Endometrial microvascular endothelial cells (primary cell): ENCODE measurements around the gene RNF41. TPM values are rescaled to one million over a fixed set of nuclear protein-coding genes. Genes with fewer than 3 reads are reported as not detected.
"Not testable (repeated sequence)": the region's sequence is repeated elsewhere in the genome, so short reads cannot be mapped to it uniquely, and the experiment has no call there.

Source experiments
- in situ Hi-C: cut with HindIII; loops from 2 replicates; pipeline ENCODE4 v1.10.0; 2017; ENCODE audit warnings: low sequenced_read_pairs, low pct_unique_long_range_greater_than_20kb; ENCODE audit errors: inconsistent ontology term
- total RNA-seq: library from RNA; depleted of rRNA; stranded (reverse); fragments of >200 nt; gene quantifications from one replicate; pipeline ENCODE4 v1.2.3, GENCODE V29; 2015; ENCODE audit errors: inconsistent ontology term

The RNF41 gene
- total RNA-seq, 1 donor from 2014 or later, result 57.4 TPM

- in situ Hi-C loops, result no loop called here
These were observed 62.7 kb downstream of the RNF41 start for GRCh38 chr12:56158926-56159461.

- in situ Hi-C loops, result no loop called here
These were observed 63.4 kb downstream of the RNF41 start, which contains the start of gene MYL6 for GRCh38 chr12:56158029-56158925. MYL6 (plus strand) TSS chr12:56158359; CDS start chr12:56158402, 43 bp downstream.

- in situ Hi-C loops, result no loop called here
These were observed 64.3 kb downstream of the RNF41 start for GRCh38 chr12:56157201-56158028.

- in situ Hi-C loops, result not testable (repeated sequence)
These were observed 65.1 kb downstream of the RNF41 start for GRCh38 chr12:56156464-56157200.

GRCh38 chr12:56155256-56155845 is 66.4 kb downstream of the RNF41 start:
- in situ Hi-C loops, result no loop called here

- in situ Hi-C loops, result no loop called here
These were observed 66.9 kb downstream of the RNF41 start for GRCh38 chr12:56154818-56155217.

- in situ Hi-C loops, result no loop called here
These were observed 67.4 kb downstream of the RNF41 start for GRCh38 chr12:56154246-56154771.

- in situ Hi-C loops, result no loop called here
These were observed 68.0 kb downstream of the RNF41 start for GRCh38 chr12:56153678-56154065.

- in situ Hi-C loops, result no loop called here
These were observed 68.7 kb downstream of the RNF41 start for GRCh38 chr12:56152756-56153677.

Other genes with a start within 250 kb of the RNF41 start
- 53.3 TPM for gene RAB5B, start 247.8 kb downstream of the RNF41 start, total RNA-seq
- 22.4 TPM for gene SUOX, start 224.6 kb downstream of the RNF41 start, total RNA-seq
- gene IKZF4, start 200.9 kb downstream of the RNF41 start, total RNA-seq, result 1.0 TPM
- gene RPS26, start 180.0 kb downstream of the RNF41 start, total RNA-seq, result 1,767 TPM
- gene ERBB3, start 141.8 kb downstream of the RNF41 start, total RNA-seq, result not detected
- gene PA2G4, start 117.4 kb downstream of the RNF41 start, total RNA-seq, result 226 TPM
- gene RPL41, start 105.3 kb downstream of the RNF41 start, total RNA-seq, result 2,640 TPM
- gene ZC3H10, start 103.7 kb downstream of the RNF41 start, total RNA-seq, result 3.0 TPM
- gene ESYT1, start 93.7 kb downstream of the RNF41 start, total RNA-seq, result 193 TPM
- 121 TPM for gene MYL6B, start 69.3 kb downstream of the RNF41 start, total RNA-seq
- 2,953 TPM for gene MYL6, start 63.6 kb downstream of the RNF41 start, total RNA-seq
- 43.6 TPM for gene SMARCC2, start 32.4 kb downstream of the RNF41 start, total RNA-seq
- gene NABP2, start 2.4 kb upstream of the RNF41 start, total RNA-seq, result 60.3 TPM
- gene SLC39A5, start 8.1 kb upstream of the RNF41 start, total RNA-seq, result 3.7 TPM
- gene ANKRD52, start 36.5 kb upstream of the RNF41 start, total RNA-seq, result 20.3 TPM
- gene COQ10A, start 45.0 kb upstream of the RNF41 start, total RNA-seq, result 10.8 TPM
- 257 TPM for gene CS, start 78.4 kb upstream of the RNF41 start, total RNA-seq
- gene CNPY2, start 94.1 kb upstream of the RNF41 start, total RNA-seq, result 105 TPM
- 5.0 TPM for gene PAN2, start 112.1 kb upstream of the RNF41 start, total RNA-seq
- gene IL23A, start 117.0 kb upstream of the RNF41 start, total RNA-seq, result not detected
- gene STAT2, start 138.2 kb upstream of the RNF41 start, total RNA-seq, result 66.7 TPM
- not detected for gene APOF, start 140.9 kb upstream of the RNF41 start, total RNA-seq
- gene TIMELESS, start 227.5 kb upstream of the RNF41 start, total RNA-seq, result 24.3 TPM
- not detected for gene MIP, start 232.7 kb upstream of the RNF41 start, total RNA-seq
- 4.7 TPM for gene SPRYD4, start 246.7 kb upstream of the RNF41 start, total RNA-seq